Immature natural killer cell (primary cell): Measurements from ENCODE around the gene DPCD. TPM values are rescaled to one million over a fixed set of nuclear protein-coding genes. Genes with fewer than 3 reads are reported as not detected.

ENCODE experiments used
- DNase-seq, 3 donors: peaks; one replicate each; pipeline ENCODE4 v3.0.0; 2022; ENCODE audit warnings: mixed read lengths in 1 of 3
- H3K27ac Mint-ChIP-seq, 6 donors: one replicate each; pipeline ENCODE4 v1.8.0; 2020; ENCODE audit warnings: mixed read lengths in 6 of 6, mild to moderate bottlenecking in 5 of 6, inconsistent platforms in 4 of 6, moderate library complexity in 3 of 6
- H3K27me3 Mint-ChIP-seq, 3 donors: one replicate each; pipeline ENCODE4 v1.8.0; 2020 to 2021; ENCODE audit warnings: low read depth in 3 of 3, mild to moderate bottlenecking in 3 of 3, mixed read lengths in 3 of 3, moderate library complexity in 3 of 3, inconsistent platforms in 1 of 3
- H3K36me3 Mint-ChIP-seq, 3 donors: one replicate each; pipeline ENCODE4 v1.8.0; 2020; ENCODE audit warnings: mixed read lengths in 3 of 3, inconsistent platforms in 2 of 3, mild to moderate bottlenecking in 2 of 3
- H3K4me1 Mint-ChIP-seq, 2 donors: one replicate each; pipeline ENCODE4 v1.8.0; 2020; ENCODE audit warnings: inconsistent platforms in 2 of 2, mild to moderate bottlenecking in 2 of 2, mixed read lengths in 2 of 2, moderate library complexity in 1 of 2
- H3K4me3 Mint-ChIP-seq, 5 donors: one replicate each; pipeline ENCODE4 v1.8.0; 2020; ENCODE audit warnings: mild to moderate bottlenecking in 5 of 5, mixed read lengths in 5 of 5, inconsistent platforms in 3 of 5, moderate library complexity in 3 of 5
- H3K9me3 Mint-ChIP-seq, 6 donors: one replicate each; pipeline ENCODE4 v1.8.0; 2020; ENCODE audit warnings: mild to moderate bottlenecking in 6 of 6, mixed read lengths in 6 of 6, inconsistent platforms in 4 of 6, moderate library complexity in 3 of 6
- polyA plus RNA-seq, 3 donors: library from polyadenylated mRNA; unstranded; fragments of 300-500 nt; fragmentation: Illumina TruSeq; gene quantifications; one replicate each; pipeline ENCODE4 v1.2.3, GENCODE V29; 2021

The DPCD gene
- polyA plus RNA-seq, 3 donors from 2014 or later, result 2.1 to 2.8 TPM; not detected in 1

GRCh38 chr10:101612872-101613271 lies 24.8 kb downstream of the DPCD start:
- Mint-ChIP-seq H3K36me3 (peaks cover 8 to 12% (median 8%) of the 10 kb centered on the region in 3 donors), H3K4me3 (no peak overlapping the region), H3K4me1 (no peaks in the 10 kb centered on the region), H3K27ac (no peak overlapping the region), H3K9me3 (no peaks in the 10 kb centered on the region), H3K27me3 (peaks cover 0 to 4% (median 0%) of the 10 kb centered on the region in 3 donors)
- no peak for DNase-seq

GRCh38 chr10:101613646-101614045 lies 25.5 kb downstream of the DPCD start:
- H3K4me1 Mint-ChIP-seq, result peaks cover 0 to 4% of the 10 kb centered on the region in 2 donors
- peaks cover 0 to 2% (median 0%) of the 10 kb centered on the region in 3 donors for H3K27me3 Mint-ChIP-seq
- no peak overlapping the region for H3K27ac Mint-ChIP-seq
- peaks cover 7 to 11% (median 8%) of the 10 kb centered on the region in 3 donors for H3K36me3 Mint-ChIP-seq
- no peak for DNase-seq
- no peaks in the 10 kb centered on the region for H3K9me3 Mint-ChIP-seq
- H3K4me3 Mint-ChIP-seq, result no peak overlapping the region

GRCh38 chr10:101614663-101615524 lies 26.8 kb downstream of the DPCD start:
- no peak for DNase-seq
- H3K9me3 Mint-ChIP-seq, result no peaks in the 10 kb centered on the region
- H3K27me3 Mint-ChIP-seq, result peaks cover 0 to 1% (median 0%) of the 10 kb centered on the region in 3 donors
- no peak overlapping the region for H3K27ac Mint-ChIP-seq
- no peak overlapping the region for H3K4me3 Mint-ChIP-seq
- peaks cover 0 to 4% of the 10 kb centered on the region in 2 donors for H3K4me1 Mint-ChIP-seq
- peaks cover 5 to 6% (median 5%) of the 10 kb centered on the region in 3 donors for H3K36me3 Mint-ChIP-seq

GRCh38 chr10:101615525-101616116 lies 27.5 kb downstream of the DPCD start:
- peaks cover 0 to 1% (median 0%) of the 10 kb centered on the region in 3 donors for H3K27me3 Mint-ChIP-seq
- H3K4me1 Mint-ChIP-seq, result peaks cover 0 to 4% of the 10 kb centered on the region in 2 donors
- DNase-seq, result no peak
- peaks cover 5 to 7% (median 5%) of the 10 kb centered on the region in 3 donors for H3K36me3 Mint-ChIP-seq
- H3K9me3 Mint-ChIP-seq, result no peaks in the 10 kb centered on the region
- H3K4me3 Mint-ChIP-seq, result no peak overlapping the region
- H3K27ac Mint-ChIP-seq, result peak overlapping the region in 1 of 6 donors; percentile 10

- H3K9me3 Mint-ChIP-seq, result no peaks in the 10 kb centered on the region
- peaks cover under 1 to 4% of the 10 kb centered on the region in 2 donors for H3K4me1 Mint-ChIP-seq
- H3K27me3 Mint-ChIP-seq, result peaks cover 0 to 1% (median 0%) of the 10 kb centered on the region in 3 donors
- DNase-seq, result no peak
- peak overlapping the region in 3 of 6 donors; percentile 2 to 58 (median 10) for H3K27ac Mint-ChIP-seq
- H3K4me3 Mint-ChIP-seq, result no peak overlapping the region
- peaks cover 5 to 10% (median 7%) of the 10 kb centered on the region in 3 donors for H3K36me3 Mint-ChIP-seq
Measured at GRCh38 chr10:101616415-101617101, 28.4 kb downstream of the DPCD start.

GRCh38 chr10:101617102-101617823 lies 29.1 kb downstream of the DPCD start:
- Mint-ChIP-seq H3K27me3 (peaks cover 0 to 1% (median 0%) of the 10 kb centered on the region in 3 donors), H3K4me3 (no peak overlapping the region), H3K4me1 (peaks cover 4 to 6% of the 10 kb centered on the region in 2 donors), H3K27ac (peak overlapping the region in 1 of 6 donors; percentile 51), H3K36me3 (peaks cover 10 to 13% (median 12%) of the 10 kb centered on the region in 3 donors), H3K9me3 (no peaks in the 10 kb centered on the region)
- no peak for DNase-seq

- H3K9me3 Mint-ChIP-seq, result no peaks in the 10 kb centered on the region
- peak overlapping the region in 2 of 6 donors; percentile 51 to 73 for H3K27ac Mint-ChIP-seq
- no peak for DNase-seq
- H3K36me3 Mint-ChIP-seq, result peaks cover 10 to 19% (median 17%) of the 10 kb centered on the region in 3 donors
- no peak overlapping the region for H3K4me3 Mint-ChIP-seq
- H3K27me3 Mint-ChIP-seq, result peaks cover 0 to 1% (median 0%) of the 10 kb centered on the region in 3 donors
- H3K4me1 Mint-ChIP-seq, result peaks cover 4 to 6% of the 10 kb centered on the region in 2 donors
Measured at GRCh38 chr10:101617824-101618568, 29.9 kb downstream of the DPCD start.

GRCh38 chr10:101618871-101619270 lies 30.8 kb downstream of the DPCD start:
- Mint-ChIP-seq H3K36me3 (peaks cover 15 to 25% (median 21%) of the 10 kb centered on the region in 3 donors), H3K4me1 (peaks cover 6 to 7% of the 10 kb centered on the region in 2 donors), H3K4me3 (no peak overlapping the region), H3K9me3 (no peaks in the 10 kb centered on the region), H3K27ac (no peak overlapping the region), H3K27me3 (peaks cover 0 to 1% (median 0%) of the 10 kb centered on the region in 3 donors)
- no peak for DNase-seq

- Mint-ChIP-seq H3K27ac (peak overlapping the region in 1 of 6 donors; percentile 61), H3K4me3 (no peak overlapping the region), H3K4me1 (peaks cover 7 to 8% of the 10 kb centered on the region in 2 donors), H3K9me3 (no peaks in the 10 kb centered on the region), H3K27me3 (peaks cover 0 to 3% (median 1%) of the 10 kb centered on the region in 3 donors), H3K36me3 (peaks cover 15 to 31% (median 21%) of the 10 kb centered on the region in 3 donors)
- no peak for DNase-seq
Measured at GRCh38 chr10:101619983-101620382, 31.9 kb downstream of the DPCD start.

GRCh38 chr10:101623528-101623927 lies 35.4 kb downstream of the DPCD start:
- H3K36me3 Mint-ChIP-seq, result peaks cover 10 to 33% (median 16%) of the 10 kb centered on the region in 3 donors
- peaks cover 9 to 32% of the 10 kb centered on the region in 2 donors for H3K4me1 Mint-ChIP-seq
- H3K27ac Mint-ChIP-seq, result peak overlapping the region in 1 of 6 donors; percentile 13
- peaks cover 0 to 4% (median 1%) of the 10 kb centered on the region in 3 donors for H3K27me3 Mint-ChIP-seq
- H3K4me3 Mint-ChIP-seq, result no peak overlapping the region
- no peak for DNase-seq
- H3K9me3 Mint-ChIP-seq, result no peaks in the 10 kb centered on the region

- H3K36me3 Mint-ChIP-seq, result peaks cover 10 to 33% (median 16%) of the 10 kb centered on the region in 3 donors
- DNase-seq, result no peak
- no peak overlapping the region for H3K4me3 Mint-ChIP-seq
- peaks cover 0 to 4% (median 0%) of the 10 kb centered on the region in 3 donors for H3K27me3 Mint-ChIP-seq
- no peaks in the 10 kb centered on the region for H3K9me3 Mint-ChIP-seq
- peaks cover 12 to 36% of the 10 kb centered on the region in 2 donors for H3K4me1 Mint-ChIP-seq
- H3K27ac Mint-ChIP-seq, result peak overlapping the region in 4 of 6 donors; percentile 40 to 64 (median 55)
Measured at GRCh38 chr10:101624526-101625102, 36.5 kb downstream of the DPCD start.

- Mint-ChIP-seq H3K27me3 (peaks cover 0 to 4% (median 0%) of the 10 kb centered on the region in 3 donors), H3K9me3 (no peaks in the 10 kb centered on the region), H3K4me3 (no peak overlapping the region), H3K27ac (peak overlapping the region in 2 of 6 donors; percentile 19 to 47), H3K36me3 (peaks cover 10 to 33% (median 13%) of the 10 kb centered on the region in 3 donors), H3K4me1 (peaks cover 15 to 48% of the 10 kb centered on the region in 2 donors)
- DNase-seq, result no peak
Measured at GRCh38 chr10:101625821-101626412, 37.8 kb downstream of the DPCD start.
